ENCODE measurements around the gene HOXB4. TPM values are rescaled to one million over a fixed set of nuclear protein-coding genes. Genes with fewer than 3 reads are reported as not detected.
A peak's percentile ranks its signal among the peaks of the same experiment; 100 is the strongest.

The HOXB4 gene
- total RNA-seq, 1 experiment from 2014 or later = 11.3 TPM

DNA sequence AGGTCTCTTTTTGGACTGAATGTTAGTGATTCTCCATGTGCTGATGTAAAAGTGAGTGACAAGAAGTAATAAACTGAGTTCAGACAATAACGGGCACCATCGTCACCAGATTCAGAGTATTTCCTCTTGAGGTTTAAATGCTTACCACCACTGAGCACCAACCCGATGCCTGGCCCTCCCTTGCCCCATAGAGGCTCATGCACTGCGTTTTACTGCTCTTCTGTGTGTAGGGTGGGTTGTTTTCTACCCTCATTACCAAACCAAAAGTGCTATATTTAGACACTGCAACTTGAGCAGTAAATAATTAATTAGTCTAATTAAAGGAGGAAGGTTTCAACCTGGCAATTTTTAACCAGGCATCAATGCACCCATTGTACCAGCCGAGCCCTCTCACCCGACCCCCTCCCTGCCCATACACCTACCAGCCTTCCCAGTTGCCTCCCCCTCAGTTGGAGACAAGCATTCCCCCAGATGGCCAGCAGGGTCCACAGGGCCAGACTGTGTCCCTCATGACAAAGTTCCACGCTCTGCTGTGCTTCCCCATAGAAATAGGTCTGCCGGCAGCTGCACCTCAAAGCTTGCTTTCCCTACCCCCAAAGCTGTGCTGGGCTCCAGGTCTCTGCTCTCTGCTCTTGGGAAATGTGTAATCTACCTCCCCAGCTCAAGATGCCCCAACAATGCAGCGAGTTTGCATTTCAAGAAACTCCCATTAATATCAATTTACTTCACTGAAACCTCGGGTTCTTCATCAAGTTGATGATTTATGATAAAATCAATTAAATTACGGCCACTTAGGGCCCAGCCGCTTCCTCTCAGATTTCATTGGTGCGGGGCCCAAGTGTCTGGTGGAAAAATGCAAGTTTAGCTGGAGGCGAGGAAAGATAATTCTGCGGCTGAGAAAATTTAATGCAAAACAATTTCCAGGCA, 16.0 kb downstream of the HOXB4 start:
- Histone ChIP-seq H3K27me3 (ENCODE audit: insufficient read depth, low read length) (no peaks in the 10 kb centered on the region), H4K20me1 (ENCODE audit: insufficient read depth) (no peaks in the 10 kb centered on the region), H3K9me2 (ENCODE audit: insufficient read depth) (no peaks in the 10 kb centered on the region), H3K4me3 (replicated peaks in 1 of 2; ENCODE audit: low read depth in 1 of 2, low read length in 2 of 2) (no peak overlapping the region), H3K9me3 (ENCODE audit: control insufficient read depth in 1 of 2, insufficient read depth in 1 of 2, low read depth in 1 of 2, low read length in 2 of 2) (no peaks in the 10 kb centered on the region), H3K36me3 (ENCODE audit: control insufficient read depth in 1 of 2, insufficient read depth in 2 of 2, low read length in 2 of 2) (no peaks in the 10 kb centered on the region), H3K27ac (ENCODE audit: low read depth, low read length) (no peak overlapping the region), H3K4me2 (ENCODE audit: low read length) (no peak overlapping the region), H3K9ac (ENCODE audit: low read length) (no peak overlapping the region), H3K4me1 (ENCODE audit: control insufficient read depth in 1 of 2, insufficient read depth in 2 of 2, low read length in 2 of 2) (no peaks in the 10 kb centered on the region), H2AFZ (ENCODE audit: low read depth, low read length, poor library complexity, severe bottlenecking) (no peak overlapping the region), H3K79me2 (ENCODE audit: insufficient read depth, low read length) (peaks cover 13% of the 10 kb centered on the region; the same call in 1 of the 2 replicates)
- ATAC-seq (peak; percentile 86), DNase-seq (ENCODE audit: low read depth, low spot score) (no peak)
- intact Hi-C loops (cut with micrococcal nuclease) = no loop called here
- BruUV-seq (replicated peaks) = no TSS peak
- TF ChIP-seq, protein P1, sequence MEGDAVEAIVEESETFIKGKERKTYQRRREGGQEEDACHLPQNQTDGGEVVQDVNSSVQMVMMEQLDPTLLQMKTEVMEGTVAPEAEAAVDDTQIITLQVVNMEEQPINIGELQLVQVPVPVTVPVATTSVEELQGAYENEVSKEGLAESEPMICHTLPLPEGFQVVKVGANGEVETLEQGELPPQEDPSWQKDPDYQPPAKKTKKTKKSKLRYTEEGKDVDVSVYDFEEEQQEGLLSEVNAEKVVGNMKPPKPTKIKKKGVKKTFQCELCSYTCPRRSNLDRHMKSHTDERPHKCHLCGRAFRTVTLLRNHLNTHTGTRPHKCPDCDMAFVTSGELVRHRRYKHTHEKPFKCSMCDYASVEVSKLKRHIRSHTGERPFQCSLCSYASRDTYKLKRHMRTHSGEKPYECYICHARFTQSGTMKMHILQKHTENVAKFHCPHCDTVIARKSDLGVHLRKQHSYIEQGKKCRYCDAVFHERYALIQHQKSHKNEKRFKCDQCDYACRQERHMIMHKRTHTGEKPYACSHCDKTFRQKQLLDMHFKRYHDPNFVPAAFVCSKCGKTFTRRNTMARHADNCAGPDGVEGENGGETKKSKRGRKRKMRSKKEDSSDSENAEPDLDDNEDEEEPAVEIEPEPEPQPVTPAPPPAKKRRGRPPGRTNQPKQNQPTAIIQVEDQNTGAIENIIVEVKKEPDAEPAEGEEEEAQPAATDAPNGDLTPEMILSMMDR (IDR thresholded peaks at IDR 0.05 in 2 of 3, conservative IDR thresholded peaks at IDR 0.05 in 1 of 3; ENCODE audit: borderline replicate concordance in 1 of 3, insufficient read depth in 1 of 3, low read depth in 2 of 3, low read length in 2 of 3) = peak in 2 of 3 experiments; percentile 51 to 54; a peak in 4 of 6 replicates
- TF ChIP-seq ZNF274 (IDR thresholded peaks at IDR 0.05; ENCODE audit: low read depth, low read length) = no peak
- ChIA-PET RAD21 (ENCODE audit: low non-redundant PET in 1 of 2, low total read pairs in 2 of 2, uncharacterized antibody in 2 of 2, unreplicated experiment in 2 of 2) (no interaction called here), POLR2A (no interaction called here), CTCF (no interaction called here)
